HG02623 (cell line): Measurements from ENCODE around the gene EIF6.

Experiments
- ATAC-seq: cut with Tn5 transposase; IDR thresholded peaks from one replicate; pipeline ENCODE4 v1.9.1; 2021; ENCODE audit warnings: moderate library complexity; ENCODE audit not compliant: unreplicated experiment

The EIF6 gene

GRCh38 chr20:35281506-35282101 is 3.0 kb downstream of the EIF6 start:
- no peak for ATAC-seq

- no peak for ATAC-seq
Observed at GRCh38 chr20:35280523-35280922, 4.0 kb downstream of the EIF6 start.

- ATAC-seq, result no peak
Observed at GRCh38 chr20:35279533-35280174, 4.9 kb downstream of the EIF6 start.

- no peak for ATAC-seq
Observed at GRCh38 chr20:35279040-35279439, 5.5 kb downstream of the EIF6 start.

- ATAC-seq, result peak; percentile 80
Observed at GRCh38 chr20:35277531-35278395, 6.8 kb downstream of the EIF6 start, which contains the start of gene MMP24OS. TSS of gene MMP24OS (minus strand) at chr20:35278122. CDS start at chr20:35277929, 193 bp downstream.

GRCh38 chr20:35277127-35277526 is 7.4 kb downstream of the EIF6 start:
- ATAC-seq, result no peak

GRCh38 chr20:35276408-35276807 is 8.2 kb downstream of the EIF6 start:
- ATAC-seq, result no peak

- ATAC-seq, result no peak
Observed at GRCh38 chr20:35275741-35276251, 8.8 kb downstream of the EIF6 start.

GRCh38 chr20:35274172-35275092 is 10.1 kb downstream of the EIF6 start:
- ATAC-seq, result no peak

- ATAC-seq, result no peak
Observed at GRCh38 chr20:35273449-35274171, 11.0 kb downstream of the EIF6 start.

GRCh38 chr20:35271904-35272303 is 12.7 kb downstream of the EIF6 start:
- no peak for ATAC-seq

GRCh38 chr20:35271073-35271882 is 13.3 kb downstream of the EIF6 start:
- ATAC-seq, result no peak

GRCh38 chr20:35270021-35270902 is 14.3 kb downstream of the EIF6 start:
- ATAC-seq, result no peak

GRCh38 chr20:35269055-35269781 is 15.4 kb downstream of the EIF6 start:
- ATAC-seq, result no peak

GRCh38 chr20:35267092-35267491 is 17.5 kb downstream of the EIF6 start:
- no peak for ATAC-seq

- ATAC-seq, result no peak
Observed at GRCh38 chr20:35264755-35265154, 19.8 kb downstream of the EIF6 start.

- ATAC-seq, result no peak
Observed at GRCh38 chr20:35263532-35264341, 20.8 kb downstream of the EIF6 start.
